NCI-H1105 treated with DMSO at 0.1 percent for 48 hours (cell line): Measurements from ENCODE around the gene CACNA2D4.

Experiments used
- DNase-seq: peaks from one replicate; lab custom pipeline; 2025; lab: John Stamatoyannopoulos, UW

The CACNA2D4 gene

DNA sequence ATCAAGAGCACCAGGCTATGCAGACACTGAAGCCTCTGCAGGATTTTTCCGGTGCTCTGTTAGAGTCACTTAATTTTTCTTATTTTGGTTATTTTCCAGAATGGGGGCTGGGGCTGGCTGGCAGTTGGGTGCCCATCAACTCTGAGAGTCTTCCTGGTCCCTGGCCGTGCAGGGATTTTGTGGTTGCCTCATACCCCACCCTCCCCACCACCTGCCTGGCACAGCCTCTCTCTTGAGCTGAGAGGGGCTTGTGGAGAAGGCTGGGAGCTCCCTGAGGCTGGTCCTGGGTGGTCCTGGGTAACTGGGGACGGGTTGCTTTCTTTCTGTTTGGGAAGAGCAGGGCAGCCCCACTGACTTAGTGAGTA is 74.8 kb downstream of the CACNA2D4 start:
- no peak for DNase-seq

GRCh38 chr12:1842905-1843640 is 75.4 kb downstream of the CACNA2D4 start:
- DNase-seq, result no peak

DNA sequence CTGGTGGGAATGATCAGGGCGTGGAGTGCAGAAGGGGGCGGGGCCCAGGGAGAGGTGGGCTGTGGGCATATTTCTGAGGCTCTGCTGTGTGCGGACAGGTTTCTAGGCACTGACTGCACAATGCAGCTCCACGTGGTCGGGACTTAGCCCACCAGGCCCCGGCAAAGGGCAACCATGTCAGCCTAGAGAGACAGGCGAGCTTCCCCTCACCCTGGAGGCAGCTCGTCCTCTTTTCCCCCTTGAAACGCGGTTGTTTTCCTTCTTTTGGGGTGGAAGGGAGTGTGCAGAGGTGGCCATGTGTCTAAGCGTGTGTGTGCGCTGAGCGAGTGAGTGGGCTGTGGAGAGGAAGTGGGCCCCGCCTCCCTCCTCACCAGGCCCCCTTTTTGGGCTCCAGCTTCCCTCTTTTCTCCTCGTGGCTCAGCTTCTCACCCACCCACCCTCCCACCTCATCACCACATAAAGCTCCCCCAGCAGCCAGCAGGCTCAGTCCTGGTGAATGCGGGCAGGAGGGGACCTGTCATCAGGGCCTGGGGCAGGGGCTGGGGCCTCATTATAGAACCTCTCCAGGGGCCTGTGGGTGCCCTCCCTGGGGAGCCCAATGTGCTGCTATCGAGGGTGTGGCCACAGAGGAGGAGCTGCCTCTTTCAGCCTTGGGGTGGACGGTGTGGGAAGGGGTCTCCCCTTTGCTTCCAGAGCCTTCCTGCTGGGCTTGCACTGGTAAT is 76.1 kb downstream of the CACNA2D4 start:
- no peak for DNase-seq

DNA sequence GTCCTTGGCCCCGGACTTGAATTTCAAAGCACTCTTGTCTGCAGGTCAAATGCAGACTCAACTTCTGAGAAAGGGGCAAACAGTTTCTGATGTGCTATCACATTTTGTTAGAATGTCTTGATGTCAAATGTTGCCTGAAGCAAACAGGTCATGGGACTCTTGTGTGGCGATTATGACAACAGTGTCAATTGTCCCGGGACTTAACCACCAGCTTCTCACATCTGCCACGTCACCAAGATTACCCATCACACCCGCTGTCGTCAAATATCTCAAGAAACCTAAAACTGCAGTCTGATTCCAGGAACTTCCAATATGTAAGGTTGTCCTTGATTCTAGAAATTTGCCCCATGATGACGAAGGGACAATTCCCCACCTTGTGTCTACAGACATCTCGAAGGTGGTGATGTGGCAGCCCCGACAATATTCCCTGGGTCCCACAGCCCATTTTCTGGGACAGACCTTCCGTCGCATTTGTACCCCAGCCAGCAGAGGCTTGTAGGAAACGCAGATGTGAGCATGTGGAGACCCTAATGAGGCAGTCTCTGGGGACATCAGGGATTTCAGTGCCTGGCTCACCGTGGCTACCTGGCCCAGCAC is 76.8 kb downstream of the CACNA2D4 start:
- no peak for DNase-seq

DNA sequence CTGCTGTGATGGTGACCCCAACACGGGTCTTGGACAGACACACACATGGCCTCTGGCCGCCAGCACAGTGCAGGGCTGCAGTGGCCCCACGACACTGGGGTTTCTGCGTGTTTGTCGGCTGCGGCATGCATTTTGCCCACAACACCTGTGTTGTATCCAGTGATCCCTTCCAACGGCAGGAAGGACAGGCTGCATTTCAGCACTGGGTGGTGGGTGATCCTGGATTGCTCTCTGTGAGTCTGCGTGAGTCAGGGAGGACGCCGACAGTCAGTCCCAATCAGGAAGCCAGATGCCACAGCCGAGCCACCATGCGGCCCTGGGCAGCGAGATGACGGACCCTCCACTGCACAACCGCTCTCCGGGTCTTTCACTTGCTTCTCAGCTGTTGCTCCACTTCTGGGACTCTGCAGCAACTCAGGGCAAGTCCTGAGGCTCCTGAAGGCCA is 77.4 kb downstream of the CACNA2D4 start:
- no peak for DNase-seq

DNA sequence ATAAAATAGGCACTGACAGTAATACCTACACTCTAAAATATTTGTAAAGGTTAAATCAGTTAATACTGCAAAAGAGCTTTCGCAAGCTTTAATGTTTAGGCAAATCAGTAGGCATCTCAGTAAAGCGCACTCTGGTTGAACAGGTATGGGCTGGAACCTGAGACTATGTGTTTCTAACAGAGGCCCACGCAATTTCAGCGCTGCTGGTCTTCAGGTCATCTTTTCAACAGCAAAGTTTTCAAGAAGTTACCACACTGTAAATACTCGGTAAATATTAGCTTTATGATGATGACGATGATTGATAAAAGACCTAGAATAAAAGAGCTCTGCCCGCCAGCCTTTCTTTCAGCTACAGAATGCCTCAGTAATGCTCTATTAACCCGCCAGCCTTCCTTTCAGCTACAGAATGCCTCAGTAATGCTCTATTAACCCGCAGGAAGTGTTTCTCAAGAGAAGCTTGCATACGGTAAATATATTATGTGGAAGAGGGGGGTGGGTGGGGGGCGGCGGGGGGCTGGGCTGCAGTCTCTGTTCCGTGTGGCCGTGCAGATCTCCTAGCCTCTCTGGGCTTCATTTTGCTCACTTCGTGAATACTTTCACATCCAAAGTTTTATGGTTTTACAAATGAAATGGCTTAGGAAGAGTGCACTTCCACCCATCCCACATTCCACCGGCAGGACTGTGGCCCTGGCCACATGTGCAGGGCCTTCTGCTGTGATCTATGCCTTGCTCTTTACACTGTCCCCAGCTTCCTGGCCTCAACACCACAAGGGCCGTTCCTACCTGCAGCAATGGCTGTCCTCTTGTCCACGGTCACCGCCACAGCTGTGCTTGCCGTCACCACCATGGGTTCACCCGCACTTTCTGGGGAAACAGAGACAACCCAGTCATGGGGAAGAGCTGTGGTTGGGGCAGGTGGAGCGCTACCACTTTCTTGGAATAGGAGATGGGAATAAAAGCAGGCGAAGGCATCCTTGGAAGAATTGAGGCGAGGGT is 78.2 kb downstream of the CACNA2D4 start:
- DNase-seq, result no peak

DNA sequence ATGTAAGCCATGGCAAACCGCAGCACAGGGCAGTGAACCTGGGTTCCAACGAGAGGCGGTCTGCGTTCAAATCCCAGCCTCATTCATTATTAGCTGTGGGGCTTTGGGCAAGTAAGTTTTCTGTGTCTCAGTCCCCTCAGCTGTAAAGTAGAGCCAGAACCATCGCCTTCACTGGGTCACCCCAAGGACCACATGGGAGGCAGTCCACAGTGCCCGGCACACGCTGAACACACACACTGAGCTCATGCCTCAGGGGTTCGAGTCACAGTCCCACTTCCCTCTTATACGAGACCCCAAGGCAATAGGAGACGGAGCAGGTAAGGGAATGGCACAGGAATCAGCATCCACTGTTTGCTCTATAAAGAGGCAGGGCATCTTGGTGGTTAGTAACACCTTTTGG is 79.0 kb downstream of the CACNA2D4 start:
- DNase-seq, result no peak

- DNase-seq, result no peak
Observed at GRCh38 chr12:1838994-1839365, 79.5 kb downstream of the CACNA2D4 start.

DNA sequence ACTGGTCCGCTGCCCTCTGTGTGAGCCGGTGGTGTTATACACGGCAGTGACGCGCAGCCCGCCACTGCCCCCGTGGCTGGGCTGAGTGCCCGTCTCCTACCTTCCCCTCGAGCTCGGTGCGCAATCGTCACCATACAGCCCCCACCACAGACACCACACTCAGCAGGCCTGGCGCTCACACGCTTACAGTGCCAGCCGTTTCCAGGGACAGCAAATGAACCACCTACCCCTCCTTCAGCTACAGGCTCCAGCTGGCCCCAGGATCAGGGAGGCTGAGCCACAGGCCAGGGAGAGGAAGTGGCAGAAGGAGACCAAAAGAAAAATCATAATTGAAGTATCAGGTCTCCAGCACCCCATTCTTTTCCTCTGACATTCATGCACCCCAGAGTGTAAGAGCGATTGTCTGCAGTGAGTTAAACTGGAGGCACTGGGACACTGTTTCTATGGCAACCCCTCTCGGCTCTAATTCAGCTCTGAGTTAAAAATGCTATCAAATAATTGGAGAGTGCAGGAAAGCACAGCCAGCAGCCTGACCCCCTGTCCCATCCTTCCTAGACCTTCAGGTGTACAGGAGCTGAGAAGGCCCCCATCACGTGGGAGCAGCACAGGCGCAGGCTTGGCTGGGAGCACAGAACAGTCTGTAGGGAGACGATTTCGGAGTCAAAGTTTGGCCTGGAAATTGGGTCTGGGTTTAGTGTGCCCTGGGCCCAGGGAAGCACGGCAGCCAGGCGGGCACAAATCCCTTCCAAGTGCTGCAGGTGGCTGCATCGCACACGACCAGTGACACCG is 80.1 kb downstream of the CACNA2D4 start:
- DNase-seq, result no peak

DNA sequence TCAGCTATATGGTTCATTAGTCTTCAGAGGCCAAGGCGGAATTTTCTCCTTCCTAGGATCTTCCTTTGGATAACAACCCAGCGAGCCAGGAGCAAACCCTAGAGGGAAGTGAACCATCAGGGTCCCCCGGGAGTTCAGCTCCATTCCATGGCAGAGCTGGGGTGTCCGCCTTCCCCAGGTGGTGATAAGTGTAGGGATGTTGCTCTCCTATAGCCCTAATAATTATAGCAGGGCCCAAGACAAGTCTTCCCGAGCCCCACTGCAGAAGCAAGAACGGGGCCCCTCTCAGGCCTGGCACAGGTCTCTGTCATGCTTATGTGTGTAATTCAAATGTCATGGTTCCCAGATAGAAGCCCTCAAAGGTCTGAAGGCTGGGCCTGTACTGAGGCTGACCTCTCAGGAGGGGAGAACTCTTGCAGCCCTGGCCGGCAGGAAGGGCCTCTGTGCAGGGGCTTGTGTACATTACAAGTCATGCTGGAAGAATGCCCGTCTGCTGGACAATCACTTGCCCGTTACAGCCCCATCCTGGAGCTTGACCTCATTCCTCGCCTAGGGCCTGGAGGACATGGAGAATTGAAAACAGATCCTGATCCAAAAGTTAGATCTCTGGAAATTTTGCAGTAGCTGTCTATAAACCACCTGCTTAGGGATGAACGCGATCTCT is 80.8 kb downstream of the CACNA2D4 start:
- no peak for DNase-seq

DNA sequence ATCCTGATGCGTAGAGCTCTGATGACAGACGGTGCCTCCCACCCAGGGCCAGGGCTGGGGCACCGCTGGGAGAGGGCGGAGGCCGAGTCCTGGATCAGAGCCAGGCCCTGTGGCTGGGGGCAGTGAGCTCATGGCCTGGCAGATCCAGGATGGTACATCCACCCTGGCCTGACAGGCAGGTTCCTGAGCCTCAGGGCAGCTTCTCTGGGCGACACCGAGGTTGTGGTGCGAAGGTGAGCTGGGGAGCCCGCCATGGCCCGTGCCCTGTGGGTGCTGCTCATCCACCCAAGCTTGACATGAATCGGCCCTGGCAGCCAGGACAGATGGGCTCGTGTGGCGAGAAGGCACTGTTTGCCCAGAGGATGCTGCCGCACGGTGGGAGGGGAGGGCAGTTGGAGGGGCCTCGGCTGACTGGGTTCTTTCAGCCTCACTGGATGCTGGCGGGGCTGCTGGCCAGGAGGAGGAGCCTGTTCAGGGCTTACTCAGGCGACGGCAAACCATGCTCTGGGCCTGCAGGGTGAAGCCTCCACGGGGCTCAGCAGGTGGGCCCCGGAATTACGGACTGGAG is 81.5 kb downstream of the CACNA2D4 start:
- DNase-seq, result no peak

DNA sequence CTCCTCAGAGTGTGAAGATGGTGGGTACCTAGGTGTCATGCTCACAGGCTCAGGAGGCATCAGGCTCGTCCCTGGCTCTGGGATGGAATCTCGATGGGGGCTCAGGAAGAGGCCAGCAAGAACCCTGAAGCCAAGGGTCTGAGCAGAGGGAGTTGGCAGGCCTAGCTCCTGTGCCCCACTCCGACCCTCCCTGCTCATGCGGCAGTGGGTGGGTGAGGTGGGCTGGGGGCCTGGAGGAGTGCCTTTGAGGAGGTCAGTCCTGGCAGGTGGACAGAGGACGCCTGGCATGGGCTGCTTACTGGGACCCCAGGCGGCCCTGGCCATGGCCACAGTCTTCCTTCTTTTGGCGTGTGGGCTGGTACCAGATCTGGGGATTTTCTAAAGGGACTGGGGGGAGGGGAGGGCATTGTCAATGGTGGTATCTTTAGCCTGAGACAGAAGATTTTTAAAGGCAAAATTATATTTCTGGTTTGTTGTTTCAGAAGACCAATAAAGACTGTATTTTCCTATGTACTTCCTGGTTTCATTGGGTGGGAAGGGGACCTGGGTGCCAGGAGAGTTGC is 82.1 kb downstream of the CACNA2D4 start:
- DNase-seq, result no peak

DNA sequence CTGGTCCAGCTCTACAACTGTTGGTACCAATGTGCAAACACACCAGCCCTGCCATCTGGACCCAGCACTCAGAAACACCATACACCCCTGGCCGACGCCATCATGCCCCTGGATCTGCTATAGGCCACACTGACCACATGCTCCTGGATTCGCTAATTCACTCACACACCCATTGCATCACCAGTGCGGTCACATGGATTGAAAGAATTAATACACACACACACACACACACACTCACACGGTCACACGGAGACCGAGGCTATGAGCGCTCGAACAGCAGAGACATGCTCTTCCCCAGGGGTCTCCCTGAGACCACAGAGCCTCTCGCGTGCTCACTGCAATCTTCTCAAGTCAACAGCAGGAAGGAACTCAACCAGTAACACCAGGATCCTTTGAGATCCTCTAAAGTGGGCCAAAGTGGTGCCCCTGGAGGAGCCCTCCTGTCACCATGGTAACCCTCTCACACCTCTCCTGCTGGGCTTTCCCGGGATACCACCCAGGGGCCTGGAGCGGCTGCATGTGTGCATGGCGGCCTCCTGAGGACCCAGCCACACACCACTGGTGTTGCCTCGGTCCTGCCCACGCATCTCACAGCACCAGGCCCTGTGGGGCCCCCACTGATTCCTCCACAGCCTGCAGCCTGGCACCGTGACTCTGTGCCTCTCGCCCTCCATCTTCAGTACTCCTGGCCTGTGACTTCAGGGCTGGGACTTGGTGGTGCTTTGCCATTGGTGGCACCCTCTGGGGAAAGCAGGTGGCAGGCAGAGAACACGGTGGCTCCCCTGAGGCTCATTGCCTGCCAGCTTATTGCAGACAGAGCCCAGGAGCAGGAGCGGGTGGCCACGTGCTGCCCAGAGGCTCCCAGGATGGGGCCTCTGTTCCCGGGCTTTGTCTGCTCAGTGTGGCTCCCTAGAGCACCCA is 83.0 kb downstream of the CACNA2D4 start:
- no peak for DNase-seq

DNA sequence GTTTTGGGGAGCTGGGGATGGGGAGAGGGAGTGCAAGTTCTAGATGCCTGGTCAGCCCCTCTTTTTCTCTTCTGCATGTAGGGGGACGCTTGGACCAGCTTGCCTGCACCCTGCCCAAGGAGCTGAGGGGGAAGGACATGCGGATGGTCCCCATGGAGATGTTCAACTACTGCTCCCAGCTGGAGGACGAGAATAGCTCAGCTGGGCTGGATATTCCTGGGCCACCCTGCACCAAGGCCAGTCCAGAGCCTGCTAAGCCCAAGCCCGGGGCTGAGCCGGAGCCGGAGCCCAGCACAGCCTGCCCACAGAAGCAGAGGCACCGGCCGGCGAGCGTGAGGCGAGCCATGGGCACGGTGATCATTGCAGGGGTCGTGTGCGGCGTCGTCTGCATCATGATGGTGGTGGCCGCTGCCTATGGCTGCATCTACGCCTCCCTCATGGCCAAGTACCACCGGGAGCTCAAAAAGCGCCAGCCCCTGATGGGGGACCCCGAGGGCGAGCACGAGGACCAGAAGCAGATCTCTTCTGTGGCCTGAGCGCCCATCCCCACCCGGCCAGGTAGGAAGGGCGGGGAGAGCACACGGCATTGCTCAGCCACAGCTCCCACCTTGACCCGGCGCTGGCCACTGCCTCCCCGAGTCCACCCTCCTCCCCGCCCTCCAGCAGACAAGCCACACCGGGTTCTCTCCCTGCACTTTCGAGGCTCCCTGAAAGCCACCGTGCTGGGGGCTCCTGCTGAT is 84.1 kb downstream of the CACNA2D4 start:
- DNase-seq, result no peak

DNA sequence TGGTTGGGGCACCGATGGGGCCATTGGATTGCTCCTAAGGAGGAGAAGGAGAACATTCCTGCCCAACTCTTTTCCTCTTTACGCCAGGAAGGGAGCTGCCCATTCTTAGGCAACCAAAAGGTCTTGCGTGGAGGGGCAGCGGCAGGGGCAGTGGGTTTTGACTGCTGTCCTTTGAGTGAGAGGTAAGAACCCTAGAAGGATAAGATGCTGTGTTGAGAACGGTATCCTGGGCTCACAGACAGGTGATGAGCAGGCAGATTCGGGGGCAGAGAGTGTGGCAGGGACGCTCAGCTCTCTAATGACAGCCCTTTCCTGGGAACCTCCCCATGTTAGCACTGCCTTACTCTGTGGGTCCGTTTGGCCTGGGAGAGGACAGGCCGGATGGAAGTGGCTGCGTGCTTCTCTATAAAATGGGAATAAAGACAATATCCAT is 84.8 kb downstream of the CACNA2D4 start:
- DNase-seq, result no peak

DNA sequence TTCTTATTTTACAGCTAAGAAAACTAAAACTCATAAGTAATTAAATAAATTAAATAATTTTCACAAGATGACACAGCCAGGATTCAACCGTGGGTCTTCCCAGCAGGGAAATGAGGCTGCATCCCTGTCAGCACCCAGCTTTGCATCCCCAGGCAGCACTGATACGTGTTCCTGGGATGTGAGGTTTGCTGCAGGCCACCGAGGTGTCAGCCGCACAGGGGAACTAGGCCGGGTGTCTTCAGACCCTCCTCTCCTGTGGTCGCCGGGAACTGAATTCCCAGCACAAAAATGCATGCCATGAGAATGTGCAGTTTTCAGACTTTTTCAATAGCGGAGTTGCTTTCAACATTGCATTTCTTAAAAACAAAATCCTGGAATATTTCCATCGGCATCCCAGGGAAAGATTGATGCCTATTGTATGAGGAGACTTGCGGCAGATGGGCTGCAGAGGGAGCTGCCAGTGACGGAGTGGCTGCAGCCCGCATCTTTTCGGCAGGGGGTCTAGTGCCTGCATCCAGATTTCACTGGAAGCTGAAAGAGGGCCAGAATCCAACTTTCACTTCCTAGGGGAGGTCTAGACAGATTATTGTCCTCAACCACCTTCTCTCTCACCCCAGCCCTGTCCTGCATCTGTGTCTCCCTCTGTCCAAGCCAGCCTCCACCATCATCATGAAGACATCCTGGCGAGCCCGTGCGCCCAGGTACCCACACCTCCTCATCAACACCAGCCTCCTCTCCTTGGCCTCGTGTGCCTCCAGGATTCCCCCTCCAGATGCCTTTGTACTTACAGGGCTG is 85.5 kb downstream of the CACNA2D4 start:
- no peak for DNase-seq
